Common myeloid progenitor, CD34-positive (primary cell): ENCODE results near the gene GLT8D2.

Experiments used
- CTCF ChIA-PET: fragments of 350-600 bp; sonication (Branson Sonifier 250); formaldehyde crosslinking; loops from one replicate; lab custom pipeline; 2021; ENCODE audit warnings: antibody characterized with exemption; lab: Charles Lee
- POLR2A ChIA-PET: fragments of 350-600 bp; sonication (Branson Sonifier 250); formaldehyde crosslinking; loops from one replicate; lab custom pipeline; 2021; ENCODE audit warnings: antibody characterized with exemption; lab: Charles Lee
- DNase-seq, 3 donors: peaks; one replicate each; pipeline versions ENCODE4 v3.0.0 to v3.0.0-alpha.2; 2013
- H3K27ac ChIP-seq, 2 experiments: 1 replicate in 1 of 2; 2 replicates in 1 of 2; pipeline ENCODE4 v1.7.0; 2013; ENCODE audit warnings: inconsistent platforms in 2 of 2, low read length in 2 of 2, mild to moderate bottlenecking in 2 of 2, low read depth in 1 of 2, moderate library complexity in 1 of 2; ENCODE audit not compliant: severe bottlenecking in 2 of 2, insufficient read depth in 1 of 2, poor library complexity in 1 of 2
- H3K27me3 ChIP-seq, 5 experiments: replicated peaks in 2 of 5; 1 replicate in 3 of 5; 2 replicates in 2 of 5; pipeline versions ENCODE4 v1.6.1 to v1.7.0; 2013; ENCODE audit warnings: low read length in 4 of 5, mild to moderate bottlenecking in 2 of 5, moderate library complexity in 2 of 5, inconsistent platforms in 1 of 5; ENCODE audit not compliant: insufficient read depth in 5 of 5, control insufficient read depth in 4 of 5
- H3K36me3 ChIP-seq, 4 experiments: 1 replicate in 2 of 4; 2 replicates in 2 of 4; pipeline versions ENCODE4 v1.6.1 to v1.7.0; 2013; ENCODE audit warnings: low read length in 3 of 4, control low read depth in 1 of 4, mild to moderate bottlenecking in 1 of 4; ENCODE audit not compliant: control insufficient read depth in 4 of 4, insufficient read depth in 4 of 4
- H3K4me1 ChIP-seq, 4 experiments: 1 replicate in 3 of 4; 2 replicates in 1 of 4; pipeline versions ENCODE4 v1.6.1 to v1.7.1; 2013; ENCODE audit warnings: low read length in 3 of 4, mild to moderate bottlenecking in 3 of 4, control low read depth in 1 of 4, inconsistent platforms in 1 of 4, moderate library complexity in 1 of 4; ENCODE audit not compliant: control insufficient read depth in 4 of 4, insufficient read depth in 4 of 4; ENCODE audit errors: control extremely low read depth in 1 of 4
- H3K4me3 ChIP-seq, 7 experiments: 1 replicate in 4 of 7; 2 replicates in 3 of 7; pipeline versions ENCODE4 v1.5.1 to v1.7.0; 2013; ENCODE audit warnings: mild to moderate bottlenecking in 7 of 7, low read length in 6 of 7, moderate library complexity in 6 of 7, inconsistent platforms in 2 of 7, low read depth in 2 of 7, control low read depth in 1 of 7; ENCODE audit not compliant: insufficient read depth in 4 of 7, control insufficient read depth in 1 of 7; ENCODE audit errors: extremely low read depth in 1 of 7
- H3K9me3 ChIP-seq, 5 experiments: 1 replicate in 4 of 5; 2 replicates in 1 of 5; pipeline versions ENCODE4 v1.6.1 to v1.7.1; 2013; ENCODE audit warnings: low read length in 4 of 5, mild to moderate bottlenecking in 2 of 5, inconsistent platforms in 1 of 5, low read depth in 1 of 5, moderate library complexity in 1 of 5; ENCODE audit not compliant: control insufficient read depth in 4 of 5, insufficient read depth in 2 of 5; ENCODE audit errors: control extremely low read depth in 1 of 5
- WGBS: methylation state at CpG from one replicate; pipeline ENCODE4 v1.1.5; 2013; ENCODE audit not compliant: insufficient coverage; 5-methylcytosine and 5-hydroxymethylcytosine counted together

The GLT8D2 gene

GRCh38 chr12:104056419-104056972, 6.5 kb upstream of the GLT8D2 start:
- Histone ChIP-seq H3K27ac (no peak overlapping the region), H3K36me3 (no peaks in the 10 kb centered on the region), H3K4me1 (peaks cover 0 to 6% (median 0%) of the 10 kb centered on the region in 4 experiments), H3K4me3 (no peak overlapping the region), H3K9me3 (peaks cover 0 to 9% (median 0%) of the 10 kb centered on the region in 5 experiments), H3K27me3 (peaks cover 0 to 16% (median 6%) of the 10 kb centered on the region in 5 experiments)
- ChIA-PET CTCF (interaction anchor here (1.3 to 4.7 kb wide), 2 partner anchors 13 to 54 kb away, joined by 4 to 50 read pairs; no protein-coding TSS in a partner anchor), POLR2A (no interaction called here)
- WGBS: 100% methylated on average over 4 of the region's 4 CpGs
- no peak for DNase-seq

- H3K27ac ChIP-seq: no peak overlapping the region
- DNase-seq: no peak
- 85% methylated on average over 5 of the region's 5 CpGs for WGBS
- POLR2A ChIA-PET: no interaction called here
- CTCF ChIA-PET: interaction anchor here (1.3 to 4.7 kb wide), 2 partner anchors 14 to 54 kb away, joined by 4 to 50 read pairs; no protein-coding TSS in a partner anchor
- peaks cover 0 to 6% (median 0%) of the 10 kb centered on the region in 4 experiments for H3K4me1 ChIP-seq
- peaks cover 0 to 13% (median 6%) of the 10 kb centered on the region in 5 experiments for H3K27me3 ChIP-seq
- H3K36me3 ChIP-seq: no peaks in the 10 kb centered on the region
- peaks cover 0 to 9% (median 0%) of the 10 kb centered on the region in 5 experiments for H3K9me3 ChIP-seq
- H3K4me3 ChIP-seq: no peak overlapping the region
Observed at GRCh38 chr12:104055686-104056388, 5.8 kb upstream of the GLT8D2 start.

GRCh38 chr12:104054681-104055346, 4.8 kb upstream of the GLT8D2 start:
- ChIA-PET POLR2A (no interaction called here), CTCF (interaction anchor here (1.0 to 4.7 kb wide), 3 partner anchors 15 to 55 kb away, joined by 3 to 50 read pairs (median 4); no protein-coding TSS in a partner anchor)
- H3K36me3 ChIP-seq: no peaks in the 10 kb centered on the region
- peaks cover 4 to 12% (median 9%) of the 10 kb centered on the region in 4 experiments for H3K4me1 ChIP-seq
- peaks cover 0 to 9% (median 0%) of the 10 kb centered on the region in 5 experiments for H3K9me3 ChIP-seq
- no peak for DNase-seq
- H3K4me3 ChIP-seq: no peak overlapping the region
- H3K27me3 ChIP-seq: peaks cover 0 to 17% (median 9%) of the 10 kb centered on the region in 5 experiments
- 100% methylated on average over 3 of the region's 4 CpGs for WGBS
- no peak overlapping the region for H3K27ac ChIP-seq

- peak overlapping the region in 5 of 7 experiments; percentile 35 to 74 (median 39) for H3K4me3 ChIP-seq
Observed at GRCh38 chr12:104050436-104050835, 449 bp upstream of the GLT8D2 start.

GRCh38 chr12:104049278-104049902, 597 bp downstream of the GLT8D2 start:
- ChIA-PET POLR2A (no interaction called here), CTCF (no interaction called here)
- H3K27ac ChIP-seq: no peak overlapping the region
- H3K27me3 ChIP-seq: peaks cover 0 to 21% (median 9%) of the 10 kb centered on the region in 5 experiments
- no peak for DNase-seq
- peak overlapping the region in 4 of 7 experiments; percentile 35 to 74 (median 48) for H3K4me3 ChIP-seq
- H3K4me1 ChIP-seq: peaks cover 4 to 18% (median 12%) of the 10 kb centered on the region in 4 experiments
- WGBS: 48% methylated on average over 9 of the region's 9 CpGs
- H3K9me3 ChIP-seq: no peaks in the 10 kb centered on the region
- no peaks in the 10 kb centered on the region for H3K36me3 ChIP-seq

More at GRCh38 chr12:104050436-104050835, 449 bp upstream of the GLT8D2 start:
- ChIA-PET CTCF (interaction anchor here (1.5 kb wide), 1 partner anchor 17 kb away, joined by 4 read pairs; no protein-coding TSS in a partner anchor), POLR2A (no interaction called here)
- Histone ChIP-seq H3K27ac (no peak overlapping the region), H3K36me3 (no peaks in the 10 kb centered on the region), H3K27me3 (peaks cover 0 to 21% (median 9%) of the 10 kb centered on the region in 5 experiments), H3K4me1 (peaks cover 4 to 12% (median 11%) of the 10 kb centered on the region in 4 experiments), H3K9me3 (no peaks in the 10 kb centered on the region)
- DNase-seq: no peak
- 52% methylated on average over 3 of the region's 3 CpGs for WGBS

GRCh38 chr12:104048811-104049210, 1.2 kb downstream of the GLT8D2 start:
- Histone ChIP-seq H3K27ac (no peak overlapping the region), H3K9me3 (no peaks in the 10 kb centered on the region), H3K36me3 (no peaks in the 10 kb centered on the region), H3K4me1 (peaks cover 4 to 18% (median 12%) of the 10 kb centered on the region in 4 experiments), H3K27me3 (peaks cover 0 to 21% (median 9%) of the 10 kb centered on the region in 5 experiments), H3K4me3 (no peak overlapping the region)
- DNase-seq: no peak
- ChIA-PET POLR2A (no interaction called here), CTCF (no interaction called here)
- 89% methylated on average over 3 of the region's 3 CpGs for WGBS
